ENCODE data around the gene ARHGEF1.

GRCh38 chr19:41894350-41894749 lies 11.4 kb downstream of the ARHGEF1 start:
- TF ChIP-seq, protein P1, sequence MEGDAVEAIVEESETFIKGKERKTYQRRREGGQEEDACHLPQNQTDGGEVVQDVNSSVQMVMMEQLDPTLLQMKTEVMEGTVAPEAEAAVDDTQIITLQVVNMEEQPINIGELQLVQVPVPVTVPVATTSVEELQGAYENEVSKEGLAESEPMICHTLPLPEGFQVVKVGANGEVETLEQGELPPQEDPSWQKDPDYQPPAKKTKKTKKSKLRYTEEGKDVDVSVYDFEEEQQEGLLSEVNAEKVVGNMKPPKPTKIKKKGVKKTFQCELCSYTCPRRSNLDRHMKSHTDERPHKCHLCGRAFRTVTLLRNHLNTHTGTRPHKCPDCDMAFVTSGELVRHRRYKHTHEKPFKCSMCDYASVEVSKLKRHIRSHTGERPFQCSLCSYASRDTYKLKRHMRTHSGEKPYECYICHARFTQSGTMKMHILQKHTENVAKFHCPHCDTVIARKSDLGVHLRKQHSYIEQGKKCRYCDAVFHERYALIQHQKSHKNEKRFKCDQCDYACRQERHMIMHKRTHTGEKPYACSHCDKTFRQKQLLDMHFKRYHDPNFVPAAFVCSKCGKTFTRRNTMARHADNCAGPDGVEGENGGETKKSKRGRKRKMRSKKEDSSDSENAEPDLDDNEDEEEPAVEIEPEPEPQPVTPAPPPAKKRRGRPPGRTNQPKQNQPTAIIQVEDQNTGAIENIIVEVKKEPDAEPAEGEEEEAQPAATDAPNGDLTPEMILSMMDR (IDR thresholded peaks at IDR 0.05): no peak
- no peak for TF ChIP-seq EZH2 (IDR thresholded peaks at IDR 0.05; ENCODE audit: borderline replicate concordance, insufficient read depth, low read depth, low read length, poor library complexity, severe bottlenecking)
